ENCODE measurements around the gene GJC3.

- TF ChIP-seq YY1 (IDR thresholded peaks at IDR 0.05; ENCODE audit: insufficient read depth, insufficient read length) (no peak), ZNF274 (IDR thresholded peaks at IDR 0.05; ENCODE audit: low read depth, low read length) (no peak), SUZ12 (IDR thresholded peaks at IDR 0.05; ENCODE audit: extremely low read depth, insufficient read depth, insufficient read length) (no peak)
Observed at GRCh38 chr7:99930376-99930775, 956 bp upstream of the GJC3 start.

All from NT2/D1 (cell line).